ENCODE results near the gene MRLN.
"Not testable (repeated sequence)": the region's sequence is repeated elsewhere in the genome, so short reads cannot be mapped to it uniquely, and the experiment has no call there.

MRLN gene

GRCh38 chr10:59733321-59734013, 19.8 kb downstream of the MRLN start:
- not testable (repeated sequence) for H3K9ac ChIP-seq (ENCODE audit: low read depth in 1 of 2, low read length in 2 of 2); H3K36me3 ChIP-seq (ENCODE audit: control insufficient read depth in 2 of 2, insufficient read depth in 2 of 2, low read length in 2 of 2); H3K9me3 ChIP-seq (ENCODE audit: control insufficient read depth in 2 of 2, low read length in 2 of 2); H3K4me1 ChIP-seq (ENCODE audit: control insufficient read depth in 2 of 2, insufficient read depth in 2 of 2, low read length in 2 of 2); H3K4me3 ChIP-seq (ENCODE audit: low read length in 2 of 2); H3K27me3 ChIP-seq (ENCODE audit: control insufficient read depth in 2 of 2, insufficient read depth in 2 of 2, low read length in 2 of 2); H3K27ac ChIP-seq (ENCODE audit: low read depth in 2 of 2, low read length in 2 of 2)

- H3K36me3 ChIP-seq (ENCODE audit: control insufficient read depth in 2 of 2, insufficient read depth in 2 of 2, low read length in 2 of 2); H3K9ac ChIP-seq (ENCODE audit: low read depth in 1 of 2, low read length in 2 of 2); H3K9me3 ChIP-seq (ENCODE audit: control insufficient read depth in 2 of 2, low read length in 2 of 2); H3K27ac ChIP-seq (ENCODE audit: low read depth in 2 of 2, low read length in 2 of 2); H3K27me3 ChIP-seq (ENCODE audit: control insufficient read depth in 2 of 2, insufficient read depth in 2 of 2, low read length in 2 of 2); H3K4me1 ChIP-seq (ENCODE audit: control insufficient read depth in 2 of 2, insufficient read depth in 2 of 2, low read length in 2 of 2); H3K4me3 ChIP-seq (ENCODE audit: low read length in 2 of 2): not testable (repeated sequence)
Measured at GRCh38 chr10:59732849-59733248, 20.4 kb downstream of the MRLN start.

DNA sequence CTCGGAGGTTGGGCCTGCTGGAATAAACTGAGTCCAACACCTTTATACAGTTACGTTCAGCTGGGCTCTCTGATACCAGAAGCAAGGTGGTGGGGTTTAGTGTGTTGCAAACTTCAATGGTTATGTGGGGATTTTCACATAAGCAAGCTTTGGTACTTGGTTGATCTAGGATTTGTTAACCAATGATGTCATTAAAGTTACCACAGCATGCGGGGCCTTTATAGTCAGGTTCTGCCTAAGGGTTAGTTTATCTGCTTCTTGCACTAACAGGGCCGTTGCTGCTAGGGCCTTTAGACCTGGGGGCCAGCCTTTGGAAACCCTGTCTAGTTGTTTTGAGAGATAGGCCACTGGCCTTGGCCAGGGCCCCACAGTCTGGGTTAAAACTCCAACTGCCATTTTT, 24.1 kb downstream of the MRLN start:
- H3K4me1 ChIP-seq (ENCODE audit: control insufficient read depth in 2 of 2, insufficient read depth in 2 of 2, low read length in 2 of 2): peaks cover 0 to 20% of the 10 kb centered on the region in 2 donors
- H3K9me3 ChIP-seq (ENCODE audit: control insufficient read depth in 2 of 2, low read length in 2 of 2); H3K27me3 ChIP-seq (ENCODE audit: control insufficient read depth in 2 of 2, insufficient read depth in 2 of 2, low read length in 2 of 2); H3K36me3 ChIP-seq (ENCODE audit: control insufficient read depth in 2 of 2, insufficient read depth in 2 of 2, low read length in 2 of 2); H3K9ac ChIP-seq (ENCODE audit: low read depth in 1 of 2, low read length in 2 of 2); H3K27ac ChIP-seq (ENCODE audit: low read depth in 2 of 2, low read length in 2 of 2); H3K4me3 ChIP-seq (ENCODE audit: low read length in 2 of 2): not testable (repeated sequence)

DNA sequence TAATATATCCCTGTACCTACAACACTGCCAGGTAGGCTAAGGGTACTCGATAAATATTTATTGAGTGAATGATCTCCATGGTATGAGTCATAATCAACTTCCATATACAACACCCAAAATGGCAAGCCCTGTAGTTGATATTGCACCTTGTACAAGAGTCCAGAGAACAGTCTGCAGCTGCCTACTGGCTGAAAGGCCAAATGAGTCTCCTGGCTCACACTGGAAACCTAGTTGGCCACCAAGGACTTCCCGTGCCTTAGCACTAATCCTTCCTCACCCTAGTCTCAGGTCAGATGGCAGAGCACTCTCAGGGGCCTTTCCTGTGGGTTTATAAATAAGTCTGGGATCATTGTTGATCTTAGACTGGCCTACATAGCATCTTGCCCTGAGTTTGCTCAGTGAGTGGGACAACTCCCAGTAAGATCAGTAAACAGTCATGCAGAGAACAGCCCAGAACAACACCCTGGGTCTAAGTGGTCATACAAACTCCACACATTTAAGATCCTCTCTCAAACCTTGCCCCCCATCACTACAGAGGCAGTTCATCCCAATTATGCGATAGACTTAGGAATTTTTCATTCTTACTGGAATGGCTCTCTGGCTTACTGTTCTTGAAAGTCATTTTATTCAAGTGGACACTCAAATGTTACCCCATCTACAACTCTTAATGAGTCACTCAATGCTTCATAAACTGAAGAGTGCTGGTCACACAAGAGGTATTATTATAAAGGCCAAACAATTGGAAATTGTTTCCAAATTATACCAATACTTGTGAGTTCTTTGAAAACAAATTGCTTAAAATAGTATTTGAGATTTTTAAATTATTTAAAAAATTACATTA, 28.9 kb downstream of the MRLN start:
- peak overlapping the region in 1 of 2 donors; percentile 53 for H3K9ac ChIP-seq (ENCODE audit: low read depth in 1 of 2, low read length in 2 of 2)
- H3K4me1 ChIP-seq (ENCODE audit: control insufficient read depth in 2 of 2, insufficient read depth in 2 of 2, low read length in 2 of 2): peaks cover 6 to 34% of the 10 kb centered on the region in 2 donors
- no peaks in the 10 kb centered on the region for H3K9me3 ChIP-seq (ENCODE audit: control insufficient read depth in 2 of 2, low read length in 2 of 2)
- peak overlapping the region; percentile 80 to 86 for H3K27ac ChIP-seq (ENCODE audit: low read depth in 2 of 2, low read length in 2 of 2)
- no peaks in the 10 kb centered on the region for H3K36me3 ChIP-seq (ENCODE audit: control insufficient read depth in 2 of 2, insufficient read depth in 2 of 2, low read length in 2 of 2)
- H3K27me3 ChIP-seq (ENCODE audit: control insufficient read depth in 2 of 2, insufficient read depth in 2 of 2, low read length in 2 of 2): no peaks in the 10 kb centered on the region
- peak overlapping the region in 1 of 2 donors; percentile 27 for H3K4me3 ChIP-seq (ENCODE audit: low read length in 2 of 2)

DNA sequence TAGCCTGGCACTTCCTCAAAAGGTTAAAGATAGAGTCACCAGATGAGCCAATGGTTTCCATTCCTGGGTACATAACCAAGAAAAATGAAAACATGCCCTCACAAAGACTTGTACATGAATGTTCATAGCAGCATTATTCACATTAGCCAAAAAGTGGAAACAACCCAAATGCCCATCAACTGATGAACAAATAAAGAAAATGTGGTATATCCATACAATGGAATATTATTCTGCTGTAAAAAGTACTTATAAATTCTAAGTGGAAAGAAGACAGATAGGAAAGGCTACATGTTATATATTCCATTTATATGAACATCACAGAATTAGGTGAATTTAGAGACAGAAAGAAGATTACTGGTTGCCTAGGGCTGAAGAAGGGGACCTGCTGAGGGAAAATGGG, 32.9 kb downstream of the MRLN start:
- Histone ChIP-seq H3K36me3 (ENCODE audit: control insufficient read depth in 2 of 2, insufficient read depth in 2 of 2, low read length in 2 of 2) (no peaks in the 10 kb centered on the region), H3K9me3 (ENCODE audit: control insufficient read depth in 2 of 2, low read length in 2 of 2) (no peaks in the 10 kb centered on the region), H3K4me3 (ENCODE audit: low read length in 2 of 2) (no peak overlapping the region), H3K9ac (ENCODE audit: low read depth in 1 of 2, low read length in 2 of 2) (no peak overlapping the region), H3K27me3 (ENCODE audit: control insufficient read depth in 2 of 2, insufficient read depth in 2 of 2, low read length in 2 of 2) (no peaks in the 10 kb centered on the region), H3K4me1 (ENCODE audit: control insufficient read depth in 2 of 2, insufficient read depth in 2 of 2, low read length in 2 of 2) (peaks cover 6 to 19% of the 10 kb centered on the region in 2 donors), H3K27ac (ENCODE audit: low read depth in 2 of 2, low read length in 2 of 2) (no peak overlapping the region)

- no peaks in the 10 kb centered on the region for H3K36me3 ChIP-seq (ENCODE audit: control insufficient read depth in 2 of 2, insufficient read depth in 2 of 2, low read length in 2 of 2)
- peaks cover 8 to 22% of the 10 kb centered on the region in 2 donors for H3K4me1 ChIP-seq (ENCODE audit: control insufficient read depth in 2 of 2, insufficient read depth in 2 of 2, low read length in 2 of 2)
- no peak overlapping the region for H3K27ac ChIP-seq (ENCODE audit: low read depth in 2 of 2, low read length in 2 of 2)
- no peaks in the 10 kb centered on the region for H3K9me3 ChIP-seq (ENCODE audit: control insufficient read depth in 2 of 2, low read length in 2 of 2)
- H3K4me3 ChIP-seq (ENCODE audit: low read length in 2 of 2): no peak overlapping the region
- no peak overlapping the region for H3K9ac ChIP-seq (ENCODE audit: low read depth in 1 of 2, low read length in 2 of 2)
- no peaks in the 10 kb centered on the region for H3K27me3 ChIP-seq (ENCODE audit: control insufficient read depth in 2 of 2, insufficient read depth in 2 of 2, low read length in 2 of 2)
Measured at GRCh38 chr10:59719374-59719773, 33.9 kb downstream of the MRLN start.

DNA sequence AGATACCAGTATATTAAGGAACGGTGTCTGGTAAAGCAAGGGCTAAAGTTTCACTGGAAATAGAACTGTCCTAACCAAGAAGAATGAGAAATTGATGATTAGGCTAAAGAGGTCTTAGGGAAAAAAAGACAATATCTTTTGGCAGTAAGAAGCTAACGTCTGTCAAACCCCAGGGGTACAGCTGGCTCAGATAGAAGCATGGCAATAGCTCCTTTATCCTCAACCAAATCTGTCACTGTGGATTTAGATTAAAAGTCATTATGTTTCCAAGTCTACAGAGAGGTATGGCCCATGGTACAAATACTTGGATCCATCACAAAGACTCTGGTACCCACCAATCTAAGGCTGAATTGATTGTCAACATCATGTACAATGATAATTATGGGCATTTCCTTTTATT, 35.0 kb downstream of the MRLN start:
- Histone ChIP-seq H3K27me3 (ENCODE audit: control insufficient read depth in 2 of 2, insufficient read depth in 2 of 2, low read length in 2 of 2) (no peaks in the 10 kb centered on the region), H3K36me3 (ENCODE audit: control insufficient read depth in 2 of 2, insufficient read depth in 2 of 2, low read length in 2 of 2) (no peaks in the 10 kb centered on the region), H3K9ac (ENCODE audit: low read depth in 1 of 2, low read length in 2 of 2) (no peak overlapping the region), H3K27ac (ENCODE audit: low read depth in 2 of 2, low read length in 2 of 2) (no peak overlapping the region), H3K4me1 (ENCODE audit: control insufficient read depth in 2 of 2, insufficient read depth in 2 of 2, low read length in 2 of 2) (peaks cover 3 to 19% of the 10 kb centered on the region in 2 donors), H3K4me3 (ENCODE audit: low read length in 2 of 2) (no peak overlapping the region), H3K9me3 (ENCODE audit: control insufficient read depth in 2 of 2, low read length in 2 of 2) (no peaks in the 10 kb centered on the region)

- H3K27ac ChIP-seq (ENCODE audit: low read depth in 2 of 2, low read length in 2 of 2): no peak overlapping the region
- no peak overlapping the region for H3K9ac ChIP-seq (ENCODE audit: low read depth in 1 of 2, low read length in 2 of 2)
- no peaks in the 10 kb centered on the region for H3K9me3 ChIP-seq (ENCODE audit: control insufficient read depth in 2 of 2, low read length in 2 of 2)
- H3K27me3 ChIP-seq (ENCODE audit: control insufficient read depth in 2 of 2, insufficient read depth in 2 of 2, low read length in 2 of 2): no peaks in the 10 kb centered on the region
- H3K36me3 ChIP-seq (ENCODE audit: control insufficient read depth in 2 of 2, insufficient read depth in 2 of 2, low read length in 2 of 2): no peaks in the 10 kb centered on the region
- no peak overlapping the region for H3K4me3 ChIP-seq (ENCODE audit: low read length in 2 of 2)
- peaks cover 3 to 15% of the 10 kb centered on the region in 2 donors for H3K4me1 ChIP-seq (ENCODE audit: control insufficient read depth in 2 of 2, insufficient read depth in 2 of 2, low read length in 2 of 2)
Measured at GRCh38 chr10:59713196-59713821, 39.9 kb downstream of the MRLN start.

- no peaks in the 10 kb centered on the region for H3K27me3 ChIP-seq (ENCODE audit: control insufficient read depth in 2 of 2, insufficient read depth in 2 of 2, low read length in 2 of 2)
- H3K9ac ChIP-seq (ENCODE audit: low read depth in 1 of 2, low read length in 2 of 2): no peak overlapping the region
- H3K27ac ChIP-seq (ENCODE audit: low read depth in 2 of 2, low read length in 2 of 2): no peak overlapping the region
Measured at GRCh38 chr10:59711871-59712494, 41.3 kb downstream of the MRLN start.

More at GRCh38 chr10:59711871-59712494, 41.3 kb downstream of the MRLN start:
- H3K9me3 ChIP-seq (ENCODE audit: control insufficient read depth in 2 of 2, low read length in 2 of 2): no peaks in the 10 kb centered on the region
- H3K36me3 ChIP-seq (ENCODE audit: control insufficient read depth in 2 of 2, insufficient read depth in 2 of 2, low read length in 2 of 2): no peaks in the 10 kb centered on the region
- H3K4me1 ChIP-seq (ENCODE audit: control insufficient read depth in 2 of 2, insufficient read depth in 2 of 2, low read length in 2 of 2): peaks cover 3 to 22% of the 10 kb centered on the region in 2 donors
- H3K4me3 ChIP-seq (ENCODE audit: low read length in 2 of 2): no peak overlapping the region
